CD4-positive, alpha-beta T cell treated with Interleukin-10 for 1 hour (primary cell): ENCODE results near the gene TNS3.

Experiments used
- DNase-seq: peaks from one replicate; pipeline ENCODE4 v3.0.0-alpha.2; 2020

Gene TNS3

DNA sequence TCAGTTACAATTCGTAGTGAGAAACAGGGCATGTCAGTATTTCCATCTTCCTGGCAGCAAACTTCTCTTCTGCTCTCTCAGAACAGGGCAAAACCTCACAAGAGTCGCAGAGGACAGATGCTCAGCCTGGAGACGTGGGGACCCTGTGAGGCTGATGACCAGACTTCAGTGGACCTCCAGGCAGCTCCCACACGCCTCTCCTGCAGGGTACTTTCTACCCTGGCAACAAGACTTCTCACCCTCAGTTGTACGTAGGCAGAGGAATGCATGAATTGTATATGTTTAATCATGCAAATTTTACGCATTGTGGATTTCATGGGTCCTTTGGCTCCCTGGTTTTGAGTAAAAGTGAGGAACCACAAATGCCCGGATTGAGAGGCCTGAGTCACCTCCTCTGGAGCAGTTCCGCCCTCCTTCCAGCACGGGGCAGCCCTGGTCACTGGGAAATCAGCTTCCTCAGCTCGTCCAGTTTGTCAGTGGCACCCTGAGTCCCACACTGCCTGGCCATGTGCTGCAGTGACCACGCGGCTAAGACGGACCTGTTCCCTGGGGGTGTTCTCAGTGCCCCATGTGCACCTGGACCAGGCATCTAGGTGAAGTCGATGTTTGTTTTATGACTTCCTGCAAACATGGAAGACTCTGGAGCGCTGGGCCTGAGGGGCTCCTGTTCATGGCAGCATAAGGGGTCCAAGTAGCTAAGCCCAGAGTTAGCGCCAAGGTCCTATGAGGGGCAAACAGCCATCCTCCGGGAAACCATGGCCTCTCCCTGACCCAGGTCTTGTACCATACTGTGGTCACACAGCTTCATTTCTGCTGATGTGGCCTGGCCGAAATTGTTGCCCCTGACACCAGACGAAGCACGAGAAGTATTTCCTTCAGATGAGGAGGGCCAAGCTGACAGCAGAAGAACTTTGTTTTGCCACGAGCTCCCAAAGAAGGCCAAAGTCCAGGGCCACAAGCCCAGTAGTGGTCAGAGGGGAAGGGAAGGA, 165.1 kb downstream of the TNS3 start:
- no peak for DNase-seq

GRCh38 chr7:47415318-47416212, 166.3 kb downstream of the TNS3 start:
- DNase-seq: no peak

DNA sequence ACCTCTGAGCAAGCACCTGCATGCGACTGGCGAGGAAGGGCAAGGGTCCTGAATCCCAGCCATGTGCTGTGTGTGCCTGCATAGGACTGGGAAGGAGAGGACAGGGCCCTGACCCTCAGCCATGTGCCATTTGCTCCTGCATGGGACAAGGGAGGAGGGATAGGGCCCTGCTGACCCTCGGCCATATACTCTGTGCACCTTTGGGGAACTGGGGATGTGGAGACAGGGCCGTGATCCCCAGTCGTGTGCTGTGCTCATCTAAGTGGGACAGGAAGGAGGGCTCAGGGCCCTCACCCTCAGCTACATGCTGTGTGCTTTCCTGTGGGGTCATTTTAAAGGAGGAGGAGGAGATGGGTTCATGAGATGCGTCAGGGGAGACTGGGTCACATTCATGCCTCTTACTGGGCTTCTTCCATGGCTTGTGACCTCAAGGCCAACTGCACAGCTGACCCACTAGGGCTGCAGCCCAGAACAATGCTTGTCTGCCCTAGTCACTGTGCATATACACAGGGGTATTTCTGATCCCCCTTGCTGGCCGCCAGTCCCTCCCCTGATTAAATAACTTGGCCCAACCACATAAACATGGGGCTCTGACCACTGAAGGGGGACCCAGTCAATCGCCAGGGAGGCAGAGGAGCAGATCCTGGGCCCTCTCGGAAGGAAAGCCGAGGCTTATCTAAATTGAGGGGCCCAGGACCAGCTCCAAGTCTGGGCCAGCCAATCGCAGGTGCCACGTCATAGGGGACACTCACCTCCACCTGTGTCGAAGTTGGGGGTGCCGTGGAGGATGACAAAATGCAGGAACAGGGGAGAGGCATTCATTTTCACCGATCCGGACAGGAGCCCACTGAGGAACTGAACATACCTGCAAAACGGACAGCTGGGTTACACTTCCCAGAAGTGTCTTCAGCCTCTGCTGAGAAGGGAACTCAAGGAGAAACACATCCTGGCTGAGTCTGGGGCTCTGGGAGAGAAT, 167.3 kb downstream of the TNS3 start:
- DNase-seq: no peak

GRCh38 chr7:47413526-47414341, 168.2 kb downstream of the TNS3 start:
- no peak for DNase-seq

DNA sequence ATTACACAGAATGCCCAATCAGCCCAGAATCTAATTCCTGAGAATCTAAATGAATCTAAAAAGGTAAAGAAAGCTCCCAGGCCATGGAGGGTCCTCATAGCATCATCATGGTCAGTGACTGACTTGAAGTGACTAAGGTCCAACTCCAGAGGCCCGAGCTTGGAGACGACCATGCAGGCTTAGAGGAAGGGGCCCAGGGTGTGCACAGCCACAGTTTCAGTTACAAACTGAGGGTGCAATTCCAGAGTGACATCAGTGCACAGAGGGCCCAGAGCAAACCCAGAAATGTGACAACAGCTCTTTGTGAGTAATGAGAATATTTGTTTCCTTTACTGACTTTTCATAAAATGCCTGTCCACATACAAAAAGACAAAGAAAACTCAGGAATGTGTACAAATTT, 170.0 kb downstream of the TNS3 start:
- no peak for DNase-seq

GRCh38 chr7:47411281-47411869, 170.5 kb downstream of the TNS3 start:
- DNase-seq: no peak

DNA sequence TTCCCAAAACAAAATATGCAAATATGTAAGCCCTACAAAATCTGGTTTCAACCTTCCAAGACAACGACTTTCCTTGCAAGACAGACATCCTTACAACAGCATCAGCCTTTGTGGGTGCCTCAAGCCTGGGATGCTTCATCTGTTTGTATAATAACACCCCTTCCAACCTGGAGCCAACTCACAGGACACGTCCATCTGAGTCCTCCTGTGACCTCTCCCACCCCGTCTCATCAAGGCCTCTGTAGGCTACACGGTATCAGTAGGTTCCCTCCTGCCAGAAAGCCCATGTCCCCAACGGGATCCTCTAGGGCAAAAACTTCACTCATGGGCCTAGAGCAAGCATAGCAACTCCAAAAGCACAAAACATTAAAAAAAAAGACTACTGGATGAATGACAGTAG, 173.2 kb downstream of the TNS3 start:
- no peak for DNase-seq

DNA sequence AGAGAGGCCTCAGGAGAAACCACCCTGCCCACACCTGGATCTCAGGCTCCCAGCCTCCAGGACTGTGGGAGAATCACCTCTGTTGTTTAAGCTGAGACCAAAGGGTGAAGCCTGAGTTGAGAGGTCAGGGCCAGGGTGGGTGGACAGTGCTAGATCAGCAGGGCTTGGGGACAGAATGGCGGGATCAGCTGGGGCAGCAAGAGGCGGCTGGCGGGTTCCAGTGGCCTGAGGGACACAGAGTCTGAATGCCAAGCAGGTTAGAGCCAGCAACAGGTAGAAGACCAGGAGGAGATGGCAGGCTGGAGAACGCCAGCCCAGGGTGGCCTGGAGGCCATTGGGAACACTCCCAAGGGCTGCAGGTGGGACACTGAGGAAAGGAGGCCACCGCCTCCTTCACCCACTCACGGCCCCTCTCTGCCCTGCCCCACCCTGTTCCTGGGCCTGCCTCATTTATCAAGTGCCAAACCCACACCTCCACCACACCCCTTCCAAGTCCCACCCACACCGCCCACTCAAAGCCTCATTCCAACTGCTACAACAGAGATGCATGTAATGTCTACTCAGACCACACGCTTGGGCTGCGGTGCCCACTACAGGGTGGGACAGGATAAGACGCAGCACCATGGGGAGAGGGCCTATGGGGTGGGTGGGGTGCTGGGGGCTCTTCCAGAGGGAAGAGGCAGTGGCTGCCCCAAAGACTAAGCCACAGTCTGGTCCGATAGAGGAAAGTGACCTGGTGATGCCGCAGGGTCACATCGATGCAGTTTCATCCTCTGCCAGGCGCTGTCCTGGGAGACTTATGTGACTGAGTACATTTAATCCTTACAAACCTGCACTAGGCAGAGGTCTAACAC, 173.9 kb downstream of the TNS3 start:
- DNase-seq: no peak

- no peak for DNase-seq
These were observed 174.8 kb downstream of the TNS3 start for GRCh38 chr7:47407136-47407535.

GRCh38 chr7:47406801-47407129, 175.1 kb downstream of the TNS3 start:
- no peak for DNase-seq

DNA sequence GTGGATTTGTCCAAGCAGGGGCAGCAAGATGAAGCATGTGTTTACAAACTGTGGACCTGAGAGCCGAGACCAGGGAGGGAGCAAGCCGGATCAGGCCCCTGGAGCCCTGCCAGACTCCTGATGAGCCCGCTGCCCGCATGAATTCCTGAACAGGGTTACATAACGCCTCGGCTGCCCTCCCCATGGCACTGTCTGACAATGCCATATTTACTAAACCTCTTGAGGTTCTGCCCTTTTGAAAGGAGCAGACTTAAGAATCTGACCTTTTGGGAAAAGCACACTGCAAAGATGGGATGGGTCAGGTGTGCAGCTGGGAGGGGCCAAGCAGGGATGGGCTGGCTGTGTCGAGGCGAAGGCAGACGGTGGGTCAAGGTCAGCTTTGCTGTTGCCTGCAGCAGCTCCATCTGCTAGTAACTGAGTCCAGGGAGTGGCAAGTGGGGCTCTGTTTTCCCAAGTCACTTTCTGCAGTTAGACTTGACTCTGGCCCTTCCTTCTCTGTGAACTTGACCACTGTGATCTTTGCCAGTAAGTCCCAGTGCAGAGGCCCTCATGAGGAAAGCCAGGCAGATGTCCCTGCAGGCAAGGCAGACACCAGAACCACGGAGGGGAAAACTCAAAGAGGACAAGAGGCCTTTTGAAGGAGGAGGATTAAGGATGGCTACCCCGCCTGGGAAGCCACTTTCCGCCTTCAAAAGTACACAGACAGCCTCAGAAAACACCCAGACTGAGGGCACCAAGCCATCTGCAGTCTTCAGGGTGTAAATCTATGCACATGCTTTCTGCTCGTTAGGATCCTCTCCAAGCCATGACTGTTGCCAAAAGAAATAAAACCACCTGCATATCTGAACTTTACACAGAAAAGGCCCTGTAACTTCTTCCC, 175.8 kb downstream of the TNS3 start:
- DNase-seq: no peak

GRCh38 chr7:47405286-47405904, 176.5 kb downstream of the TNS3 start:
- no peak for DNase-seq

GRCh38 chr7:47404010-47404409, 177.9 kb downstream of the TNS3 start:
- no peak for DNase-seq

DNA sequence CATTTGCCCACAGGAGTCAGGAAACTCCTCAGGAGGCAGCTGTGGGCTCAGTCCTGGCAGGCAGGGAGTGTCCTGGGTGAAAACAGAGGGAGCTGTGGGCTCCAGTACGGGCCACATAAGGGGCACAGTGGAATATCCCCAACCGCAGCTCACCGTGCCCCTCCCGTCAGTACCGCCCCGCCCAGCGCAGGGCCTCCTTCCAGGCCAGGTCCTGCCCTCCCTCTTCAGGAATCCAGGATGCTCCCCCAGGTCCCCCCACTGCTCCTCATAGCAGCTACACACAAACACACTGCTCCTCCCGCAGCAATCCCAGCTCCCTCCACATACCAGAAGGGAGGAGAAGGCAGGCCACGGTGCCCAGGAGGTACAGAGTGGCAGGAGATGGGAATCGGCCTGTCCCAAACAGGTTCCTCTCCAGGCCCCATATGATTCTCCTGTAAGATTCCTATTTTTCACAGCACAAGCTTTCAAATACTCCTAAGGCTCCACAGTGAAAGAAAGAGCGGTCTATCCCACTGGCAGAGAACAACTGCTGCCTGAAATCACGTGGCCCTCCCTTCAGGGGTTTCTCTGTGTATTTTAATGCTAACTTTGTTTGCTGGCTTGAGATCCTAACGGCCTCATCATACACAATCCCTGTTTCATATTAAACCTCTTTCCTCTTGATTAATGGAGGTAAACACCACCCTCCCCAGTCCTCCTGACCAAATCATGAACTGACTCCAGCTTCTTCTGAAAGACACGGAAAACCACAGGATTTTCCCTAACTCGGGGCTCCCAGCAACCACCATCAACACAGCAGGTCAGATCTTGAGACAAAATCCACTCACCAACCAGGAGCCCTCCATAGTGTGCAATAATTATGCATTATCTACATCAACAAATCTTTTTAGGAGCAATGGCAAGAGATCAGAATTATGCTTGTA, 178.7 kb downstream of the TNS3 start:
- no peak for DNase-seq

DNA sequence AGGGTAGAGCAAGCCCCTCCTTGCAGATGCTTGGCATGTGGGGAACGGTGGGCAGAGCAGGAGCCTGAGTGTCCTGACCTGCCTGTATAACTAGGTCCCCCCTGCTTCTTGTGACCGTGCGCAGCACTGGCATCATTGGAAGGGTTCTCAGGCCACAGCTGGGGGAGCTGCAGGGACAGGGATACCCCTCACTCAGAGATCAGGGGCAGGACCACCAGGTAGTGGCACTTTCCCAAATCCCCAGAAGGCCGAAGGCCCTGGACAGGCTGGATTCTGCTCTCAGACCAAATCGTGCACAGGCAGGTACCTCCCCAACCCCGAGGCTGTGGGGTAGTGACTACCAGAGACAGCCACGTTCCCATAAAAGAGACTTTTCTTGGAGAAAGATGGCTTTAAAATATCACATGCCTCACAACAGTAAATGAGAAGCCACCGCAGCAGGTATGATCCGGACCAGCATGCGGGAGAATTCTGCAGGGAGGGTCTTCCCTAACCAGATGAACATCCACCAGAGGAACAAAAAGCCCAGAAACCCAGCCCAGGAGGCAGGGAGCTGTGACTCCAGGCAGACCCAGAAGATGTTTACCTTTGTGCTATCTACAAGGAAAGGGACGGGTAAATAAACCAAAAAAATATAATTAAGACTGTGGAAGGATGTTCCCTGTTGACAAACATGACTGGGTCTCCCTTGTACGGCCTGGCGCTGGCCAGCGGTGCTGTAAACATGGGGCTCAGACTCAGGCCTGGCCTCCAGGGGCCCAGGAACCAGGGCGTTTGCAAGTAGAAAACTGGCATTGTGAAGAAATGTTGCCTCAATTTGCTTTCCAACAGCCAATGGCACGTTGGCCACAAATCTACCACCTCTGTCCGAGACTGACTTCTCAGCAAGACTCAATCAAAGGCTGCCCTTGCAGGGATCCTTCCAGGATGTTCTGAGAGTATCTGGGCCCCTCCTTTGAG, 180.0 kb downstream of the TNS3 start:
- no peak for DNase-seq

- DNase-seq: no peak
These were observed 181.1 kb downstream of the TNS3 start for GRCh38 chr7:47400741-47401206.
